ENCODE data around the gene MANBA. TPM values are rescaled to one million over a fixed set of nuclear protein-coding genes. Genes with fewer than 3 reads are reported as not detected.
"Not testable (repeated sequence)": the region's sequence is repeated elsewhere in the genome, so short reads cannot be mapped to it uniquely, and the experiment has no call there.

Gene MANBA
- total RNA-seq, 1 donor from 2014 or later: 9.4 TPM

DNA sequence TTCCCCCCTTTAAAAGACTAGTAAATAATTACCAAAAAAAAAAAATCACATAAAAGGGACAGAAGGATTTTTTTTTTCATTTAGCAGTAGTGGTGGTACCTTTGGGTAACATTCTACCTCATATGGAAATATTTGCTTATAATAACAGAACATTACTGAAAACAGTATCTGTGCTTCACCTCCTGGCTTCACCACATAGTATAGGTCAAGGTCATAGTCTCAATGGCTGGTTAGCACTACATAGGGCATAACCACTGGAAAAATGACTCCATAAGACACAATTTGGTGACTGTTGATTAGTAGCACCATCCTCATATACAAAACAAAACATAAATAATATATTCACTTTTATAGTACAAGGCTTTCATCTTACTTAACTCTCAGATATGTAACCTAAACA, 34.7 kb downstream of the MANBA start:
- H3K27ac Mint-ChIP-seq (ENCODE audit: unreplicated experiment): no peak overlapping the region
- peaks cover 3% of the 10 kb centered on the region for H3K27me3 Mint-ChIP-seq (ENCODE audit: unreplicated experiment)
- no peaks in the 10 kb centered on the region for H3K9me3 Mint-ChIP-seq (ENCODE audit: unreplicated experiment)
- TF ChIP-seq CTCF (IDR thresholded peaks at IDR 0.05; ENCODE audit: unreplicated experiment): no peak
- H3K4me1 Mint-ChIP-seq (ENCODE audit: unreplicated experiment): no peaks in the 10 kb centered on the region
- no peak overlapping the region for H3K4me3 Mint-ChIP-seq (ENCODE audit: unreplicated experiment)
- H3K36me3 Mint-ChIP-seq (ENCODE audit: low read depth, unreplicated experiment): peaks cover 16% of the 10 kb centered on the region
- DNase-seq (ENCODE audit: low spot score): no peak

DNA sequence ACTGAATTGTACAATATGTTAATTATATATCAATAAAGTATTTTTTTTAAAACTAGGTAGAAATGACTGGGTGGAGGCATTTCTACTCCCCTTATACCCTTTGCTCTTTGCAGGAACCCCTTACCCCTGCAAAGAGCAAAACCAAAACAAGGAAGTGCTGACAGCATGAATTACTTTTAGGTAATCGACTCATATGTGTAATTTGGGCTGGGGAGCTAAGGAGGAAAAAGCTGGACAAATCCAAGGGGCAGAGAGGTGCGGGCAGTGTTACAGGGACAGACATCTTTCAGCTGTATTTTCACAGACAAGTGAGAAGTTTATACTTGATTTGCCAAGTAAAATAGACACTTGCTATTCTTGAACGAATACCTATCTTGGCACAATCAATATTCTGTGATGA, 35.5 kb downstream of the MANBA start:
- Mint-ChIP-seq H3K27ac (ENCODE audit: unreplicated experiment) (no peak overlapping the region), H3K4me3 (ENCODE audit: unreplicated experiment) (no peak overlapping the region), H3K4me1 (ENCODE audit: unreplicated experiment) (no peaks in the 10 kb centered on the region), H3K9me3 (ENCODE audit: unreplicated experiment) (no peaks in the 10 kb centered on the region), H3K27me3 (ENCODE audit: unreplicated experiment) (peaks cover 2% of the 10 kb centered on the region), H3K36me3 (ENCODE audit: low read depth, unreplicated experiment) (peaks cover 9% of the 10 kb centered on the region)
- TF ChIP-seq CTCF (IDR thresholded peaks at IDR 0.05; ENCODE audit: unreplicated experiment): no peak
- DNase-seq (ENCODE audit: low spot score): no peak

- no peak overlapping the region for H3K4me3 Mint-ChIP-seq (ENCODE audit: unreplicated experiment)
- no peaks in the 10 kb centered on the region for H3K4me1 Mint-ChIP-seq (ENCODE audit: unreplicated experiment)
- H3K27ac Mint-ChIP-seq (ENCODE audit: unreplicated experiment): no peak overlapping the region
- no peak for DNase-seq (ENCODE audit: low spot score)
- H3K36me3 Mint-ChIP-seq (ENCODE audit: low read depth, unreplicated experiment): peaks cover 5% of the 10 kb centered on the region
- H3K9me3 Mint-ChIP-seq (ENCODE audit: unreplicated experiment): no peaks in the 10 kb centered on the region
- H3K27me3 Mint-ChIP-seq (ENCODE audit: unreplicated experiment): no peaks in the 10 kb centered on the region
- TF ChIP-seq CTCF (IDR thresholded peaks at IDR 0.05; ENCODE audit: unreplicated experiment): no peak
Observed at GRCh38 chr4:102723511-102723910, 37.3 kb downstream of the MANBA start.

DNA sequence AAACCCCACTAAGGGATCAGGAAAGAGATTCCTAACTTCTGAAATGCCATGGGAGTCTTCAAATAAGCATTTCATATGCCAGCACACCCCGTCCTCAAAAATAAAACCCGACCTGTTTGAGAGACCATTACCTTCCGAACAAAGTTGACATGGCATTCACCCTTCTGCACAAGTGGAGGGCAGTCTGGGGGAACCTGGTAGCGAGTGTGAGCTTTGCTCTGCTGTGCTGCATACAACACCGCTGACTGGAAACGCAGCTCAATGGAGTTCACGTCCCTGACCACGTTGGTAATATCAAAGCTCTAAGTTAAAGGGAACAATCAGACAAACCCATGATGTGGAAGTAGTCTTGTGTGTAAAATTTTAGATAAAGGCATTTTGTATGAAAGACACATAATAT, 38.0 kb downstream of the MANBA start:
- peaks cover 11% of the 10 kb centered on the region for H3K36me3 Mint-ChIP-seq (ENCODE audit: low read depth, unreplicated experiment)
- no peaks in the 10 kb centered on the region for H3K9me3 Mint-ChIP-seq (ENCODE audit: unreplicated experiment)
- no peak for DNase-seq (ENCODE audit: low spot score)
- H3K4me3 Mint-ChIP-seq (ENCODE audit: unreplicated experiment): no peak overlapping the region
- no peaks in the 10 kb centered on the region for H3K4me1 Mint-ChIP-seq (ENCODE audit: unreplicated experiment)
- no peaks in the 10 kb centered on the region for H3K27me3 Mint-ChIP-seq (ENCODE audit: unreplicated experiment)
- no peak for TF ChIP-seq CTCF (IDR thresholded peaks at IDR 0.05; ENCODE audit: unreplicated experiment)
- H3K27ac Mint-ChIP-seq (ENCODE audit: unreplicated experiment): no peak overlapping the region

DNA sequence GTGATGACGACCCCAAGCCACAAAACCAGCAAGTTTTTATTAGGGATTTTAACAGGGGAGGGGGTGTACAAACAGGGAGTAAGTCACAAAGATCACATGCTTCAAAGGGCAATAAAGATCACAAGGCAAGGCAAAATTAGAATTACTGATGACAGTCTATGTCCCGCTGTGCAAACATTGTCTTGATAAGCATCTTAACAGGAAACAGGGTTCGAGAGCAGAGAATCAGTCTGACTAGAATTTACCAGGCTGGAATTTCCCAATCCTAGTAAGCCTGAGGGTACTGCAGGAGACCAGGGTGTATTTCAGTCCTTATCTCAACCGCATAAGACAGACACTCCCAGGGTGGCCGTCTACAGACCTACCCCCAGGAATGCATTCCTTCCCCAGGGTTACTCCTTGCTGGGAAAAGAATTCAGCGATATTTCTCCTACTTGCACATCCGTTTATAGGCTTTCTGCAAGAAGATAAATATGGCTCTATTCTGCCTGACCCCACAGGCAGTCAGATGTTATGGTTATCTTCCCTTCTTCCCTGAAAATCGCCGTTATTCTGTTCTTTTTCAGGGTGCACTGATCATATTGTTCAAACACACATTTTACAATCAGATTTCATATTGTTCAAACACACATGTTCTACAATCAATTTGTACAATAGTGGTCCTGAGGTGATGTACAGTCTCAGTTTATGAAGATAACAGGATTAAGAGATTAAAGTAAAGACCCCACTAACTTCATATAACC, 41.8 kb downstream of the MANBA start:
- not testable (repeated sequence) for H3K9me3 Mint-ChIP-seq (ENCODE audit: unreplicated experiment); H3K4me3 Mint-ChIP-seq (ENCODE audit: unreplicated experiment); H3K27me3 Mint-ChIP-seq (ENCODE audit: unreplicated experiment); H3K4me1 Mint-ChIP-seq (ENCODE audit: unreplicated experiment); H3K27ac Mint-ChIP-seq (ENCODE audit: unreplicated experiment); DNase-seq (ENCODE audit: low spot score)
- H3K36me3 Mint-ChIP-seq (ENCODE audit: low read depth, unreplicated experiment): peaks cover 11% of the 10 kb centered on the region
